IPS-15b (cell line): ENCODE data around the gene BCO1.

ENCODE experiments used
- H3K27me3 ChIP-seq: one replicate; pipeline ENCODE4 v1.6.1; 2013; ENCODE audit warnings: low read length; ENCODE audit not compliant: control insufficient read depth, insufficient read depth
- H3K36me3 ChIP-seq: one replicate; pipeline ENCODE4 v1.6.1; 2013; ENCODE audit warnings: low read length; ENCODE audit not compliant: control insufficient read depth, insufficient read depth
- H3K4me1 ChIP-seq: one replicate; pipeline ENCODE4 v1.6.1; 2013; ENCODE audit warnings: mild to moderate bottlenecking, low read length; ENCODE audit not compliant: control insufficient read depth, insufficient read depth
- H3K4me3 ChIP-seq: one replicate; pipeline ENCODE4 v1.5.1; 2013; ENCODE audit warnings: low read depth, low read length
- H3K9ac ChIP-seq: one replicate; pipeline ENCODE4 v1.6.1; 2013; ENCODE audit warnings: low read depth, mild to moderate bottlenecking, low read length
- H3K9me3 ChIP-seq: one replicate; pipeline ENCODE4 v1.6.1; 2013; ENCODE audit warnings: mild to moderate bottlenecking, low read length; ENCODE audit not compliant: control insufficient read depth, insufficient read depth

The BCO1 gene

DNA sequence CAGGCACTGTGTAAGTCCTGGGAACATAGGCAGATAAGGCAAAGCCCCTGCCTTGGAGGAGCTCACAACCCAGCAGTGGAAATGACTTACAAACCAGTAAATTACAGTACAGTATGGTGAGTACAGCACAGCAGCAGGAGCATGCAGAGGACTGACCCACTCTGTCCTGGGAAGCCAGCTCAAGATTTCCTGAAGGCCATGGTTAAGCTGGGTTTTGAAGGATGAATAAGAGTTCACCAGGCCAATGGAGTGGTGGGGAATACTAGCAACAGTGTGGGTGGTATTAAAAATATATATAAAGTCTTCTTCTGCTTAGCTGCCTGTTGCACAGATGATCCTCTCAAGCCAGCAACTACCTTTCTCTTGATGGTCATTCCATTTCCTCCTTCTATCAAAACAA is 73.3 kb downstream of the BCO1 start:
- no peaks in the 10 kb centered on the region for H3K9me3 ChIP-seq
- H3K27me3 ChIP-seq: peaks cover 5% of the 10 kb centered on the region
- no peak overlapping the region for H3K9ac ChIP-seq
- H3K4me1 ChIP-seq: no peaks in the 10 kb centered on the region
- no peaks in the 10 kb centered on the region for H3K36me3 ChIP-seq
- H3K4me3 ChIP-seq: no peak overlapping the region

DNA sequence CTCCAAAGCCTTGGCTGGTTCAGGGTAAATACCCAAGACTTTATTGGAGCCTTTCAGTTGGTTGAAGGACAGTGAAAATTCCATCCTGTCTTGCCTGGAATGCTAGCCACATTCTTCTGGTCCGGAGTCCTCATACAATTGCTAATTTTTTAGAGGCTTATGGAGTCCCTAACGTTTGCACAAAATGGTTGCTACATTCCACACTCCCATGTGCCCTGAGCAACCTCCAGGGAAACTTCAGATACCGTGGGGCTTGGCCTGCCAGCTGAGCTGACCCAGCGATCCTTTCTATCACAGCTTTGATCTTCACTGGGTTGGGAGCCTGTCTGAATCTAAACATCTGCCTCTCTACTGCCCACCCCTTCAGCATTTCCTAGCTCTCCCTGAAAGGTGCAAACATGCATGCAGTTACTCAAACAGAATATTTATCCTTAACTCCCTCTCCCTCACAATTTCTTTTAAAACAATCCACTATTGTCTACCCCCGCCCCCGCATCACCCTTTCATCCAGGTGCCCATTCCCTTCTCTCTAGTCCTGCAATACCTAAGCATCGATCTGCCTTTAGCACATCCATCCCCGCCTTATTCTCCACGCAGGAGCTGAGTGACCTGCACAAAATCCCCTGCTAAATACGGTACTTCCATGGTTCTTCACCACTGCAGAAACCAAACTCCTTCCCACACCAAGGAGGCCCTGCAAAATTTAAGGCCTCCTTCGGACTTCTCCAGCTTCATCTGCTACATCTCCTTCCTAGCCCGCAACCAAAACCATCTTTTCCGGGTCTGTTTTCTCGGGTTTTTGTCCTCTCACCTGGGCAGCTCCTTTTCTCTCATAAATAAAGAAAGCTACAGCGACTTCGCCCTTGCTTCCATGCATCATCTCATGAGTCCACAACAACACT is 75.5 kb downstream of the BCO1 start:
- Histone ChIP-seq H3K36me3 (no peaks in the 10 kb centered on the region), H3K4me3 (peak overlapping the region; percentile 72), H3K9ac (peak overlapping the region; percentile 82), H3K9me3 (no peaks in the 10 kb centered on the region), H3K27me3 (peaks cover 5% of the 10 kb centered on the region), H3K4me1 (no peaks in the 10 kb centered on the region)

DNA sequence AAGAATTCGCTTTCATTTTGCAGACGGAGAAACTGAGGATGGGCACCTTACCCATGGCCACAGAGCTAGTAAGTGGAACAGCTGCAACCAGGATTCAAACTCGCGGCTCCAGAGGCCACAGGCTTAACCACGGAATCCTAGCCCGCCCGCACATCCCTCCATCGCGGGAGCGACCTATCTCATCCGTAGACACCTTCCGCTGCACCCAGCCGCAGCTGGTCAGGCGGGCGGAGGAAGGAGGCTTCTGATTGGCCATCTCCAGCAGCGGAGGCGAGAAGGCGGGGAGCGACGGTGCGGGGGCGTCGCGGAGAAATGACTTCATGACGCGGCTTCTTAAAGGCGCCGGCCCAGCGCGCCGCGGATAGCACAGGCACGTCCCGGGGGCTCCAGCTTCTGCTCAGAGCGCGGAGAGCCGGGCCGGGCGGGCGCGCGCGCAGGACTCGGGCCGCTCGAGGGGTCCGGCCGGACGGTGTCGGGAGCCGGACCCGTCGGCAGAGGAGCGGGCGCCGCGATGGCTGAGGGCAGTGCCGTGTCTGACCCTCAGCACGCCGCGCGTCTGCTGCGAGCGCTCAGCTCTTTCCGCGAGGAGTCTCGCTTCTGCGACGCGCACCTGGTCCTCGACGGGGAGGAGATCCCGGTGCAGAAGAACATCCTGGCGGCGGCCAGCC is 76.2 kb downstream of the BCO1 start, which contains the start of gene GAN:
Gene GAN (plus strand): TSS at position 360 of the 668 bp plus-strand sequence. CDS start 152 bp downstream, at position 512.
- H3K4me1 ChIP-seq: no peaks in the 10 kb centered on the region
- peaks cover 5% of the 10 kb centered on the region for H3K27me3 ChIP-seq
- peak within 1 kb of the TSS; percentile 72 for H3K4me3 ChIP-seq
- H3K9me3 ChIP-seq: no peaks in the 10 kb centered on the region
- H3K36me3 ChIP-seq: no peaks in the 10 kb centered on the region
- peak within 1 kb of the TSS; percentile 82 for H3K9ac ChIP-seq

DNA sequence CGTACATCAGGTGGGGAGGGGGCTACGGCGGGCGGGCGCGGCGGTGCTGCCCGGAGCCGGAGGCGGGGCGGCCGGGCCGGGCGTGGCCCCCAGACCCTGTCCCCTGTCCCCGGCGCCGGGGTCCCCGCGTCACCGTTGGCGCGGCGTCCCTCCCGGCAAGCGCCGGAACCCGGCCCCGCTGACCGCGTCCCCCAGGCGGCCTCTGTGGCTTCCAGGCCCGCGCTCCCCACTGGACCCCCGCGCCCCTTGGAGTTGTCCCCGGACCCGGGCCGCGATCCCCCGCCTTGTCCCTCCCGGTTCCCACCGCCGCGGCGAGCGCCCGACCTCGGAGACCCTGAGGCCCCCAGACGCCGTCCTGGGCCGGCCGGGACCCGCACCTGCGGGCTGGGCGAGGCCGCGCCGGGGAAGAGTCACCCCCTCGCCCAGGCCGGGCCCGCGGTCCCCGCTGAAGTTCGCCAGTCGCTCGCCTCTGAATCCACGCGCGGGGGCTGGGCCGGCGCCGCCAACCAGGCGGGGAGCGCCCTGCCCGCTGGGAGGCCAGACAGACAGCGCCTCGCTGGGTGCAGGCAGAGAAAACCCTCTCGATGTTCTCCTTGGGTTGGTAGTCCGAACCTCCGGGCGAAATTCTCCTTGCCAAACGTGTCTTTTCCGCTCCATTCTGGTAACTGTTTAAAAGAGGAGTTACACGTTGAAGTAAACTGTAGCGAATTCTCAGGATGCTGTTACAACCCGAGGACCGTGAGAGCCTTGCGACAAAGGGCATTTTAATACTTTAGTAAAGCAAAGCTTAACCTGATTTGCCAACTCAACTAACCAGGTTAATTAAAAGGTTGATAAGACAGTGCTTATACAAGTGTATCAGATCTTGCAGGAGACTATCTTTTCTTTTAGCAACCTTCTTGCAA is 77.0 kb downstream of the BCO1 start:
- H3K9ac ChIP-seq: peak overlapping the region; percentile 28
- peaks cover 5% of the 10 kb centered on the region for H3K27me3 ChIP-seq
- H3K36me3 ChIP-seq: no peaks in the 10 kb centered on the region
- H3K9me3 ChIP-seq: no peaks in the 10 kb centered on the region
- H3K4me3 ChIP-seq: peak overlapping the region; percentile 69
- no peaks in the 10 kb centered on the region for H3K4me1 ChIP-seq

- Histone ChIP-seq H3K4me3 (peak overlapping the region; percentile 69), H3K4me1 (no peaks in the 10 kb centered on the region), H3K9me3 (no peaks in the 10 kb centered on the region), H3K36me3 (no peaks in the 10 kb centered on the region), H3K27me3 (peaks cover 5% of the 10 kb centered on the region), H3K9ac (no peak overlapping the region)
These were observed 77.6 kb downstream of the BCO1 start for GRCh38 chr16:81316176-81316496.

- no peaks in the 10 kb centered on the region for H3K9me3 ChIP-seq
- no peak overlapping the region for H3K4me3 ChIP-seq
- no peaks in the 10 kb centered on the region for H3K36me3 ChIP-seq
- H3K27me3 ChIP-seq: peaks cover 5% of the 10 kb centered on the region
- H3K4me1 ChIP-seq: no peaks in the 10 kb centered on the region
- no peak overlapping the region for H3K9ac ChIP-seq
These were observed 80.2 kb downstream of the BCO1 start for GRCh38 chr16:81318711-81319110.

GRCh38 chr16:81319221-81319912 is 80.9 kb downstream of the BCO1 start:
- no peaks in the 10 kb centered on the region for H3K9me3 ChIP-seq
- H3K4me3 ChIP-seq: no peak overlapping the region
- H3K4me1 ChIP-seq: no peaks in the 10 kb centered on the region

DNA sequence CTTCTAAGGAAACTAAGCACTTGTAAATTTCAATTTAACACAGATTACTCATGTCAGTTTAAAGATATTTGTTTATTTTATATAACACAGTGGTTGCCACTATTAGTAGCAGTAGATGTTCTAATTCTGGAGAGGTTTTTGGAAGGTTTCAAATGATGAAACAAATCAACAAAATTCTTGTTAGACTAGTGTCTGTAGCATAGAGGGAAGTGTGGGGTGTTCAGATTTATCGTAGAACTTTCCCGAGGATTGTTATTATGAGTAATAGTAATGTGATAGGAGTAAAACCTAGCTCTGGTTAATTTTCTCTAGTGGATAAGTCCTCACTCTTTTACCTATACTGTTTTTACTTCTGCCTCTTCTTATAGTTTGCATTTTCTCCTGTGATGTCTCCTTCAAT is 82.5 kb downstream of the BCO1 start:
- Histone ChIP-seq H3K27me3 (peaks cover 1% of the 10 kb centered on the region), H3K36me3 (no peaks in the 10 kb centered on the region), H3K9ac (no peak overlapping the region), H3K9me3 (no peaks in the 10 kb centered on the region), H3K4me1 (no peaks in the 10 kb centered on the region), H3K4me3 (no peak overlapping the region)

More at GRCh38 chr16:81319221-81319912, 80.9 kb downstream of the BCO1 start:
- no peaks in the 10 kb centered on the region for H3K36me3 ChIP-seq
- peaks cover 5% of the 10 kb centered on the region for H3K27me3 ChIP-seq
- no peak overlapping the region for H3K9ac ChIP-seq

DNA sequence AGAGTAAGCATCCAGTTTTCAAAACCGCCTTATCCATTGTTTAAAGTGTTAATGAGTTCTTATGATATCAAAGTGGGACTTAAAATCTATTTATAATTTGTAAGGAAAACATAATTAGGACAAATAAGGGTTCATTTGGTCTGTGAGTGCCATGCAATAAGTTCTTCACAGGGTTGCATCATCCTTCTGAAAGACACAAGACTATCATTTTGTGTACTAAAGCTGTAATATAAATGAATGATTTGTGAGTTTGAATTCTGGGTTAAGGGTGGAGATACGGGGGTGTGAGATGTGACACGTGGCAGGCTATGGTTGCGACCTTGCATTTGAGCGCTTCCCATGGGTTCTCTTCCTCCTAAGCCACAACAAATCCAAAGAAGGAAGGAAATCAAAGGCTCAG is 83.0 kb downstream of the BCO1 start:
- H3K36me3 ChIP-seq: no peaks in the 10 kb centered on the region
- H3K9ac ChIP-seq: no peak overlapping the region
- H3K4me1 ChIP-seq: no peaks in the 10 kb centered on the region

GRCh38 chr16:81324808-81325207 is 86.3 kb downstream of the BCO1 start:
- no peaks in the 10 kb centered on the region for H3K4me1 ChIP-seq
- no peaks in the 10 kb centered on the region for H3K9me3 ChIP-seq
- no peaks in the 10 kb centered on the region for H3K36me3 ChIP-seq
- no peak overlapping the region for H3K4me3 ChIP-seq
- H3K27me3 ChIP-seq: no peaks in the 10 kb centered on the region
- no peak overlapping the region for H3K9ac ChIP-seq

More for the DNA sequence above, 83.0 kb downstream of the BCO1 start:
- Histone ChIP-seq H3K9me3 (no peaks in the 10 kb centered on the region), H3K27me3 (no peaks in the 10 kb centered on the region), H3K4me3 (no peak overlapping the region)

- Histone ChIP-seq H3K9me3 (no peaks in the 10 kb centered on the region), H3K4me3 (no peak overlapping the region), H3K27me3 (no peaks in the 10 kb centered on the region), H3K4me1 (no peaks in the 10 kb centered on the region), H3K36me3 (no peaks in the 10 kb centered on the region), H3K9ac (no peak overlapping the region)
These were observed 88.5 kb downstream of the BCO1 start for GRCh38 chr16:81327011-81327410.
